RWPE2 (cell line): ENCODE measurements around the gene STK32C.

Experiments used
- ATAC-seq: fragments of 200-7000 bp; cut with Tn5 transposase; 3 replicates; pipeline ENCODE4 v1.9.1; 2021; ENCODE audit warnings: low read depth
- DNase-seq: peaks from one replicate; pipeline ENCODE4 v3.0.0-alpha.2; 2020; ENCODE audit warnings: low spot score
- H3K27ac ChIP-seq: fragments of 450-650 bp; 2 replicates; pipeline ENCODE4 v1.5.1; 2017; ENCODE audit warnings: mild to moderate bottlenecking; ENCODE audit not compliant: poor library complexity, severe bottlenecking
- H3K27me3 ChIP-seq: fragments of 250-450 bp; sonication (Bioruptor Pico); 2 replicates; pipeline ENCODE4 v1.5.1; 2021; ENCODE audit warnings: mild to moderate bottlenecking, moderate library complexity; ENCODE audit not compliant: insufficient read depth, poor library complexity, severe bottlenecking
- H3K36me3 ChIP-seq: fragments of 250-450 bp; sonication (Bioruptor Pico); 2 replicates; pipeline ENCODE4 v1.5.1; 2020; ENCODE audit warnings: low read depth, mild to moderate bottlenecking, moderate library complexity
- H3K4me1 ChIP-seq: fragments of 250-450 bp; sonication (Bioruptor Pico); 2 replicates; pipeline ENCODE4 v1.5.1; 2021; ENCODE audit warnings: mild to moderate bottlenecking, moderate library complexity; ENCODE audit not compliant: insufficient read depth, poor library complexity, severe bottlenecking
- H3K4me3 ChIP-seq: fragments of 250-450 bp; sonication (Bioruptor Pico); 2 replicates; pipeline ENCODE4 v1.5.1; 2021; ENCODE audit warnings: mild to moderate bottlenecking, moderate library complexity; ENCODE audit not compliant: severe bottlenecking
- H3K9me3 ChIP-seq: fragments of 250-450 bp; sonication (Bioruptor Pico); 2 replicates; pipeline ENCODE4 v1.5.1; 2021; ENCODE audit warnings: mild to moderate bottlenecking, moderate library complexity; ENCODE audit not compliant: severe bottlenecking
- TF ChIP-seq, protein P1 (sequence below): fragments of 450-650 bp; IDR thresholded peaks from one replicate; pipeline ENCODE4 v1.5.1; 2017; ENCODE audit warnings: mild to moderate bottlenecking, moderate library complexity; ENCODE audit not compliant: poor library complexity, severe bottlenecking

The STK32C gene

DNA sequence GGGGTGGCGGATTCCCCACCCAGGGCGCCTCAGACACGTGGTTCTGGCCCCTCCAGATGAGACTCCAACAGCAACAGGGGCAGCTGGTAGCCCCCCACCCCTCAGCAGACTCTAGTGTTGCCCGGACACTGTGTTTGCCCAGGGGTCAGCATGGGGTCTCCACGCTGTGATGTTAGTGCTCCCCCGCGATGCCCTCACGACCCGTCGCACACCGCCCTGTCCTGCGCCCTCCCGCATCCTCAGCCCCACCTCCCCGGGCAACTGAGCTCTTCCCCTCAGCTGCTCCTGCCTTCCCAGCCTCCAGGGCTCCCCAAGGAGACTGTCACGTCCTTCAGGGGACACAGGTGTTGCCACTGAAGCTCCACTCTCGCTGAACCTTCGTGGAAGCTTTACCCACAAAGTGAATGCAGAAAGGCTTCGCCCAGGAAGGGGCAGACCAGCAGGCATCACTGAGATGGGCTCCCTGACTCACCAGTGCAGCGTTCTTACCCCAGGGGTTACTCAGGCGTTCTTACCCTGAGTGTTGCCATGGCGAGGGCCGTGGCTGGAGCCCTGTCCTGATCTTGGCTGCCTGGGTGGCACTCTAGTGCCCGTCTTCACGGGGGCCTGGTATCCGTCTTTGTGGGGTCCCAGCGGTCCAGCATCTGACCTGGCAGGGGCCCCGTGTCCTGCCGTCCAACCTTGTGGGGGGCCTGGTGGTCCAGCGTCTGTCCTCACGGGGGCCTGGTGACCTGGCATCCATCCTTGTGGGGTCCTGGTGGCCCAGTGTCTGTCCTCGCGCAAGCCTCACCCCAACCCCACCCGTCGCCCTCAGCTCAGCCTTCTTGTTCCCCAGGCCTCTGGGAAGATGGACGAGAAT, 106.4 kb downstream of the STK32C start:
- no peaks in the 10 kb centered on the region for H3K4me1 ChIP-seq
- no peak overlapping the region for H3K4me3 ChIP-seq
- ATAC-seq (no peak), DNase-seq (no peak)
- no peak overlapping the region for H3K27ac ChIP-seq
- H3K9me3 ChIP-seq: no peaks in the 10 kb centered on the region
- H3K27me3 ChIP-seq: no peaks in the 10 kb centered on the region
- H3K36me3 ChIP-seq: no peaks in the 10 kb centered on the region
- TF ChIP-seq, protein P1, sequence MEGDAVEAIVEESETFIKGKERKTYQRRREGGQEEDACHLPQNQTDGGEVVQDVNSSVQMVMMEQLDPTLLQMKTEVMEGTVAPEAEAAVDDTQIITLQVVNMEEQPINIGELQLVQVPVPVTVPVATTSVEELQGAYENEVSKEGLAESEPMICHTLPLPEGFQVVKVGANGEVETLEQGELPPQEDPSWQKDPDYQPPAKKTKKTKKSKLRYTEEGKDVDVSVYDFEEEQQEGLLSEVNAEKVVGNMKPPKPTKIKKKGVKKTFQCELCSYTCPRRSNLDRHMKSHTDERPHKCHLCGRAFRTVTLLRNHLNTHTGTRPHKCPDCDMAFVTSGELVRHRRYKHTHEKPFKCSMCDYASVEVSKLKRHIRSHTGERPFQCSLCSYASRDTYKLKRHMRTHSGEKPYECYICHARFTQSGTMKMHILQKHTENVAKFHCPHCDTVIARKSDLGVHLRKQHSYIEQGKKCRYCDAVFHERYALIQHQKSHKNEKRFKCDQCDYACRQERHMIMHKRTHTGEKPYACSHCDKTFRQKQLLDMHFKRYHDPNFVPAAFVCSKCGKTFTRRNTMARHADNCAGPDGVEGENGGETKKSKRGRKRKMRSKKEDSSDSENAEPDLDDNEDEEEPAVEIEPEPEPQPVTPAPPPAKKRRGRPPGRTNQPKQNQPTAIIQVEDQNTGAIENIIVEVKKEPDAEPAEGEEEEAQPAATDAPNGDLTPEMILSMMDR: no peak

DNA sequence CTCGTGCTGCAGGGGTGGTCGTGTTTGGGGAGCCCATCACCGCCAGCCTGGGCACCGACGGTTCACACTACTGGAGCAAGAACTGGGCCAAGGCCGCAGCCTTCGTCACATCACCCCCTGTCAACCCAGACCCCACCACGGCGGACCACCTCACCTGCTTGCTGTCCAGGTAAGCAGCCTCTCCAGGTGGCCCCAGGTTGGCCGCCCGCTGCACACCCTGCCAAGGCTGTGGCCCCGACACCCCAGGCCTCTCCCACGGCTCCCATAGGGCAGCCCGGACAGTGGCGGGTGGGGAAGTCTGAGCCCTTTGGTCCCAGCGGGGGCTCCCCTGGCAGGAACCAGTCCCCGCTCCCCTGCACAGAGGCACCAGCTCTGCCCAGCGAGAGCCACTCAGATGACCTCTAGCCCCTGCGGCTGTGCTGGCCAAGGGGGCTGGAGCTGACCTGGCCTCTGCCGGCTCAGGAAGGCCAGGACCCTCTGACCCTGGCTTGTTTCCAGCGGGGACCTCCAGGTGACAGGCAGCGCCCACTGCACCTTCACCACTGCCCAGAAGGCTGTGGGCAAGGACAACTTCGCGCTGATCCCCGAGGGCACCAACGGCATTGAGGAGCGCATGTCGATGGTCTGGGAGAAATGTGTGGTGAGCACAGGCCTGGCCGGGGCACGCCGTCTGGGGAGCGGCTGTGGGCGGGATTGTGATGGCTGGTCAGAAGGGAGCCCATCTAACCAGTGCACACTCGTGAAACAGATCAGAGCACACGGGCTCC, 107.2 kb downstream of the STK32C start:
- Histone ChIP-seq H3K36me3 (no peaks in the 10 kb centered on the region), H3K27me3 (no peaks in the 10 kb centered on the region), H3K9me3 (no peaks in the 10 kb centered on the region), H3K4me3 (no peak overlapping the region), H3K4me1 (no peaks in the 10 kb centered on the region), H3K27ac (no peak overlapping the region)
- ATAC-seq: no peak
- no peak for DNase-seq
- TF ChIP-seq, protein P1: no peak

DNA sequence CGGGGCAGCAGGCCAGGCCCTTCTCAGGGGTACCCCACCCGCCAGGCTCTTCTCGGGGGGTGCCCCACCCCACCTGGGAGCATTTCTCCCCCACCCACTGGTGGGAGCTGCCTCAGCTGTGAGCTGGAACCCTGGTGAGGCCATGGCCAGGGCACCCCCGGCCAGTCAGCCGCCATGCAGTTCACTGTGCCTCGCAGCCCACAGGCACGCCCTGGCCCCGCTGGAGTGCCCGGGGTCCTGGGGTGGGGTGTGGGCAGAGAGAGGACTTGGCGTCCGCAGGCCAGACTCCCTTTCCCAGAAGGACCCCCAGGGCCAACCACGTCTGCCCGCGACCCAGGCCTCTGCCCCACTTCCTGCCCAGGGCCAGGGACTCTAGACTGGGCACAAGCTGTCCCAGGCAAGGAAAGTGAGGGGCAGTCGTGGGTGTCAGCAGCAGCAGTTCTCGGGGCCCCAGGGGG, 107.9 kb downstream of the STK32C start:
- Histone ChIP-seq H3K36me3 (no peaks in the 10 kb centered on the region), H3K27me3 (no peaks in the 10 kb centered on the region), H3K27ac (no peak overlapping the region), H3K9me3 (no peaks in the 10 kb centered on the region), H3K4me3 (no peak overlapping the region), H3K4me1 (no peaks in the 10 kb centered on the region)
- TF ChIP-seq, protein P1: no peak
- no peak for DNase-seq
- ATAC-seq: no peak

DNA sequence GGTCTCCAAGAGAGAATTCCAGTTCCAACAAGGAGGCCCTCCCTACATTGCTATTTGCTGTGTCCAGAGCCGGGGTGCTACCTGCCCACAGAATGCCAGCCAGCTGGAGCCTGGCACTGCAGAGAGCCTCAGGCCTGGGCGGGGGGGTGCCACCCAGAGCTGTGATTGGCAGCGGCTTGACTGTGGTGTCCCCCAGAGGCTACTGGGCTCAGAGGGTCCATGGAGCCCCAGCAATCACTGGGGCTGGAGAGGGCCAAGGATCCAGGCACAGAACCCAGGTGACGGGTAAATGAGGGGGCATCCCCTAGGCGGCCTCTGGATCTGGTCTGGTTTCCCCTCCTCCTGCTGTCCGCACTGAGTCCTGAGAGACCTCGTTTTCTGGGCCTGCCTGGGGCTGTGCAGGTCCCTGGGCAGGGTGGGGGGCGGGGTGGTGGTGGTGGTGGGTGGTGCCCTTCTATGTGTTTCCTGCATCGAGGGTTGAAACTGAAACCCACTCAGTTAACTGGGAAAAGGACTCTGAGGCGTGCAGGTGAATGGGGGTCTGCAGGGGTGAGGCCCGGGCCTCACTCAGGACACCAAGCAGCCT, 108.4 kb downstream of the STK32C start:
- Histone ChIP-seq H3K4me3 (no peak overlapping the region), H3K27ac (no peak overlapping the region), H3K9me3 (no peaks in the 10 kb centered on the region), H3K36me3 (no peaks in the 10 kb centered on the region), H3K27me3 (no peaks in the 10 kb centered on the region), H3K4me1 (no peaks in the 10 kb centered on the region)
- TF ChIP-seq, protein P1: no peak
- DNase-seq (no peak), ATAC-seq (no peak)
